Measurements from ENCODE around the gene IKZF3.
A peak's percentile ranks its signal among the peaks of the same experiment; 100 is the strongest.

The IKZF3 gene

GRCh38 chr17:39755554-39756379 lies 108.3 kb downstream of the IKZF3 start:
- no peak overlapping the region for H3K4me3 ChIP-seq (ENCODE audit: low read length)
- no peak for DNase-seq (ENCODE audit: low read depth)
- TF ChIP-seq CTCF (conservative IDR thresholded peaks at IDR 0.05; ENCODE audit: low read depth, low read length), result no peak

- no peak for TF ChIP-seq CTCF (conservative IDR thresholded peaks at IDR 0.05; ENCODE audit: low read depth, low read length)
- DNase-seq (ENCODE audit: low read depth), result no peak
- peak overlapping the region; percentile 59 for H3K4me3 ChIP-seq (ENCODE audit: low read length)
Measured at GRCh38 chr17:39754958-39755553, 109.1 kb downstream of the IKZF3 start.

GRCh38 chr17:39754161-39754957 lies 109.8 kb downstream of the IKZF3 start:
- peak overlapping the region; percentile 59 for H3K4me3 ChIP-seq (ENCODE audit: low read length)
- no peak for DNase-seq (ENCODE audit: low read depth)
- TF ChIP-seq CTCF (conservative IDR thresholded peaks at IDR 0.05; ENCODE audit: low read depth, low read length), result peak; percentile 68

- no peak for TF ChIP-seq CTCF (conservative IDR thresholded peaks at IDR 0.05; ENCODE audit: low read depth, low read length)
- peak overlapping the region; percentile 38 for H3K4me3 ChIP-seq (ENCODE audit: low read length)
- DNase-seq (ENCODE audit: low read depth), result no peak
Measured at GRCh38 chr17:39753514-39754160, 110.5 kb downstream of the IKZF3 start.

- H3K4me3 ChIP-seq (ENCODE audit: low read length), result no peak overlapping the region
- no peak for DNase-seq (ENCODE audit: low read depth)
- TF ChIP-seq CTCF (conservative IDR thresholded peaks at IDR 0.05; ENCODE audit: low read depth, low read length), result no peak
Measured at GRCh38 chr17:39752241-39752881, 111.8 kb downstream of the IKZF3 start.

- no peak for DNase-seq (ENCODE audit: low read depth)
- TF ChIP-seq CTCF (conservative IDR thresholded peaks at IDR 0.05; ENCODE audit: low read depth, low read length), result no peak
- no peak overlapping the region for H3K4me3 ChIP-seq (ENCODE audit: low read length)
Measured at GRCh38 chr17:39751637-39752036, 112.5 kb downstream of the IKZF3 start.

All from retinal pigment epithelial cell (primary cell).